ENCODE data around the gene ASAP2. TPM values are rescaled to one million over a fixed set of nuclear protein-coding genes. Genes with fewer than 3 reads are reported as not detected.
A peak's percentile ranks its signal among the peaks of the same experiment; 100 is the strongest.

Gene ASAP2
- total RNA-seq, 1 donor from 2014 or later, result 10.1 TPM

- ATAC-seq (no peak), DNase-seq (no peak)
- intact Hi-C loops (cut with micrococcal nuclease), result no loop called here
These were observed 20.1 kb downstream of the ASAP2 start for GRCh38 chr2:9226458-9227380.

DNA sequence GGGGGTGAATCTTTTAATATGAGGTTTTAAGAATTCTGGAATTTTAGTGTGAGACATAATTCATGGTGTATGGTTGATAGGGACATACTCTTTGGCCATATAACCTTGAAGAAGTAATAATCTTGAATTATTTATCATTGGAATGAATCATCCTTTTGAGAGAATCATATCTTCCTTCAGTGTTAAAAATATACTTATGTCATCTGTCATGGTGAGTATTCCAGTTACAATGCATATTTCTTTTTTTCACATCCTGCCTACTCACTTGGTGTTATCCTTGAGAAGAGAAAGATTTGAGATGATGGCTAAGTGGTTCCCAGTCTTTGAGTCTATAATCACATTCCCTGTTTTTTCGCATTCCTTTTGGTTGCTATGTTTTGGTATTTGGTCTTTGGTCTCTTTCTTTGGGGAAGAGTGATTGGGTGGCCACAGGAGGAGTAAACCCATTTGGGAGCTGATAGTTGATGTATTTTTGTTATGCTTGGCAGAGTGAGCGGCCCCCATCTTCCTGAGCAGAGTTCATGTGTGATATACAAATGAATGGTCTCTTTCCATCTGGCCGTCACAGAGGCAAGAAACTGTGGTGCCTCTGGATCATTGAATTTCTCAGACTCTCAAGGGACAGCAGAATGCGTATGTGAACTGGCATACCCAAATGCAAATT lies 21.6 kb downstream of the ASAP2 start:
- intact Hi-C loops (cut with micrococcal nuclease), result no loop called here
- ATAC-seq, result peak; percentile 24

GRCh38 chr2:9228781-9229469 lies 22.3 kb downstream of the ASAP2 start:
- ATAC-seq (no peak), DNase-seq (no peak)
- intact Hi-C loops (cut with micrococcal nuclease), result no loop called here

More for the DNA sequence above, 21.6 kb downstream of the ASAP2 start:
- DNase-seq, result no peak

- no peak for ATAC-seq
- intact Hi-C loops (cut with micrococcal nuclease), result no loop called here
- DNase-seq, result no peak
These were observed 22.8 kb downstream of the ASAP2 start for GRCh38 chr2:9229470-9229820.

- intact Hi-C loops (cut with micrococcal nuclease), result no loop called here
- DNase-seq, result peak; percentile 79
- peak; percentile 80 for ATAC-seq
These were observed 23.6 kb downstream of the ASAP2 start for GRCh38 chr2:9230051-9230802.

DNA sequence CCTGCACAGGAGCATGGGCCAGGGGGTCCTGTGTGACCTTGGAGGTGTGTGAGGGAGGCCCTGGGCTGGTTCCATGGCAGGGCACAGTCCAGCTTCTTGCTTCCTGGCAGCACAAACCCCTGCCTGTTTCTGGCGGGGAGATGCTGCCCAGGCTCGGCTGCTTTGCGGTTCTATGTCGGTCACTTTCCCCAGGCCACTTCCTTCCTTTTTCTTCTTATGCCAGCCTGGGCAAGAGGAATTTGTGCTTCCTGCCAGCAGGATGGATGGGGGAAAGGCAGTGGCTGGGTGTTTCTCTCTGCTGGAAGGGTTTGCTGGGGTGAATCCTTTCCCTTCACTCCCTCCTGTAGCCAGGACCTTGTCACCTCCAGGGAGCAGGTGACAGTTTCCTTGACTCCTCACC lies 24.3 kb downstream of the ASAP2 start:
- intact Hi-C loops (cut with micrococcal nuclease), result no loop called here
- no peak for DNase-seq
- no peak for ATAC-seq

GRCh38 chr2:9231291-9232165 lies 24.9 kb downstream of the ASAP2 start:
- no peak for ATAC-seq
- no peak for DNase-seq
- intact Hi-C loops (cut with micrococcal nuclease), result no loop called here

- intact Hi-C loops (cut with micrococcal nuclease), result no loop called here
- ATAC-seq, result no peak
- DNase-seq, result no peak
These were observed 25.5 kb downstream of the ASAP2 start for GRCh38 chr2:9232166-9232479.

GRCh38 chr2:9232886-9233285 lies 26.3 kb downstream of the ASAP2 start:
- intact Hi-C loops (cut with micrococcal nuclease), result no loop called here
- DNase-seq (no peak), ATAC-seq (no peak)

- intact Hi-C loops (cut with micrococcal nuclease), result no loop called here
- ATAC-seq (peak; percentile 13), DNase-seq (no peak)
These were observed 28.1 kb downstream of the ASAP2 start for GRCh38 chr2:9234680-9235146.

DNA sequence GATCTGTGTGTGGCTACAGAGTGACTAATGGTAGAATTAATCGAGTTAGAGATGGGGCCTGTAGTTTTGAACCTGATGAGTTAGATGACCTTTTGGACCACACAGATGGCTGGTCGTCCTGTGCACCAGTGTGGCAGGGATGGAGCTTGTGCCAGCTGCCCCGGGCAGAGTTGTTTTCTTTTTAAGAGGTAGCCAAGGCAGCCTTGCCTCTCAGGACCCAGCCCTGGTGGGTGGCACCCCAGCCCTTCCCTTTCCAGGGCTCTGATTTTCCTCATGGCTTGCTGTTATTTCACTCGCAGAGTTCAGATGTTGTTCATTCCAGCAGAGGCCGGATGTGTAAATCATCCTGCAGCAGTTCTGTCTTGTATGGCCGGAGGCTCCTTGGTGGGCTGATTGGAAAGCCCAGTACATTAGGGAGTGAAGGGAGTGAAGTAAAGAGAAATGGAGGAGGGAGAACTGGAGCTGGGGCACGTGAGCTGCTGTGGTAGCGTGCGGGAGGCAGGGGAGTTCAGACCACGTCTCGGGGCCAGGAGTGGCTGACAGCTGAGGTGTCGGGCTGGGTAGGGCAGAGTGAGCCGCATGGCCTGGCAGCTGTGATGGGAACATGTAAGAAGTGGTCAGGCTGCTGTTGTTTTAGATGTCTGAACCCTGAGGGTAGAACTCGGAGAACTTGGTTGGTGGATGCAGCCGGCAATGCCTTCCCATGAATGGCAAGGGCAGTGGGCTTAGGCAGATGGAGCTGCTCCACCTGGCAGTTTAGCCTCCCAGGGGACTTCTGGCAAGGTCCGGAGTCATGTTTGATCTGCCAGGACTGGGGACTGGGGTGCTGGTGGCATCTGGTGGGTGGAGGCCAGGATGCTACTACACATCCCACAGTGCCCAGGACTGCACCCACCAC lies 28.8 kb downstream of the ASAP2 start:
- intact Hi-C loops (cut with micrococcal nuclease), result no loop called here
- DNase-seq (no peak), ATAC-seq (peak; percentile 21)

DNA sequence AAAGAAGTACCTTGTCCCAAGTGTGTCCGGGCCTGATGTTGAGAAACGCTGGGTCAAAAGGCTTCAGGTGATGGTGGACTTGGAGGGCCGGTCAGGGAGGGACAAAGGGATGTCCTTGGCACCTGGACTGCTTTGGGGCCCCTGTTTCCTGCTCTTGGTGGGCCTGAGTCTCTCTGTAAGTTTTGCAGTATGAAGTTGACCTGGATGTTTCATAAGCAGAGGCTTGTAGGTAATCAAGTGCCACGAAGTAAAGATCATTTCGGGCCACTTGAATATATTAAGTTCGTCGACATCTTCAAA lies 29.4 kb downstream of the ASAP2 start:
- ATAC-seq (no peak), DNase-seq (no peak)
- intact Hi-C loops (cut with micrococcal nuclease), result no loop called here

DNA sequence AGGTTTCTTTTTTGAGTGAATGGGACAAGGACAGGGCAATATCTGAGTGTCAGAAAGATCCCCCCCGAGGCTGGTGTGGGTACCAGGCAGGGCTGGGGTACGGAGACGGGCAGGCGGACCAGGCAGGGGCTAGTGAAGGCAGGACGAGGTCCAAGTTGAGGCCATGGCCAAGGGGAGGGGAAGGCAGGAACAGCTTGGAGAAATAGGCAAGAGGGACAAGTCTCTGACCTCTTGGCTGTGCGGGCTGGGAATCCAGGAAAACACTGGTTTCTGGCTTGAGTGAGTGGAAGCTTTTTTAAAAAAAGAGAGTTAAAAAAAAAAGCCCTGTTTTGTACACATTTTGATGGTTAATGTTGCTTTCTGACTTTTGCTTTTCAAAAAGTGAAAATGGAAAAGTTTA lies 30.3 kb downstream of the ASAP2 start:
- intact Hi-C loops (cut with micrococcal nuclease), result no loop called here
- DNase-seq (no peak), ATAC-seq (peak; percentile 62)

GRCh38 chr2:9237831-9238230 lies 31.2 kb downstream of the ASAP2 start:
- intact Hi-C loops (cut with micrococcal nuclease), result no loop called here
- ATAC-seq, result no peak
- DNase-seq, result no peak

DNA sequence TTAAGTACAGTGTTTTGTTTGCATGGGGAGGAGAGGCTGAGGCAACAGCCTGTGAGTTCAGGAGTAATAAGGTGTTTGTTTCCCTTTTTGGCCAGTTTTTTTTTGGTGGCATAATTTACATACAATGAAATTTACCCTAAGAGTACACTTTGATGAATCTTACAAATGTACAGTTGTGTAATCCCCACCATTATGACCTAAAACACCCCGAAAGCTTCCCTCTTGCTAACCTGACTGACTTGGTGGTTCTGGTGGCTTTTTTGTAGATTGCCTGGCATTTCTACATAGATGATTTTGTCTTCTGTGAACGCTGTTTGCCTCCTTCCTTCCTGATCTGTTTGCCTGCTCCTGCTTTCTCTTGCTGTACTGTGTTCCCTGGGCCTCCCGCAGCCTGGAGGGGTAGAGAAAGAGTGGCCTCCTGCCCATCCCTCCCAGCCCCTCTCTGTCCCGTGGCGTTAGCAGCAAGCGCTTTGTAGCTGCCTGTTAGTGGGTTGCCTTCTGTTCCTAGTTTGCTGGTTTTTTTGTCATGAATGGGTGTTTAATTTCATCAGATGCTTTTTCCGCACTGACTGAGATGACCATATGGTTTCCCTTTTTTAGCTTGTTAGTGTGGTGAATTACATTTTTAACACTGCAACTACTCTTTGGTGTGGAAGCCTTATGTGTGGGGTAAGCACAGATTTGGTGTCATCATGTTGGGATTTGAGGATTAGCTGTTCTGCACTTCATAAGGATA lies 32.1 kb downstream of the ASAP2 start:
- ATAC-seq, result no peak
- no peak for DNase-seq
- intact Hi-C loops (cut with micrococcal nuclease), result no loop called here

DNA sequence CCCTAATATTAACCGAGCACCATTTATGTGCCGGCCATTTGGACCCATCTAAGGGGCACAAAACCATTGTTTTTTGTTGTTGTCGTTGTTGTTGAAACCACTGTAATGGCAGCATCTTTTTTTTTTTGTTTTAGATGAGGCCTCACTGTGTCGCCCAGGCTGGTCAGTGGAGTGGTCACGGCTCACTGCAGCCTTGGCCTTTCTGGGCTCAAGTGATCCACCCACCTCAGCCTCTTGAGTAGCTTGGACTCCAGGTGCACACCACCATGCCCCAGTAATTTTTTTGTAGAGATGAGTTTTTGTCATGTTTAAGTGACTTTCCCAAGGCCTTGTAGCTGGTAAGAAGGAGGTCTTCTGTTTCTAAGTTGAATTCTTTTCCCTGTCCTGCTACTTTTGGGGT lies 33.0 kb downstream of the ASAP2 start:
- intact Hi-C loops (cut with micrococcal nuclease), result no loop called here
- no peak for DNase-seq
- no peak for ATAC-seq

DNA sequence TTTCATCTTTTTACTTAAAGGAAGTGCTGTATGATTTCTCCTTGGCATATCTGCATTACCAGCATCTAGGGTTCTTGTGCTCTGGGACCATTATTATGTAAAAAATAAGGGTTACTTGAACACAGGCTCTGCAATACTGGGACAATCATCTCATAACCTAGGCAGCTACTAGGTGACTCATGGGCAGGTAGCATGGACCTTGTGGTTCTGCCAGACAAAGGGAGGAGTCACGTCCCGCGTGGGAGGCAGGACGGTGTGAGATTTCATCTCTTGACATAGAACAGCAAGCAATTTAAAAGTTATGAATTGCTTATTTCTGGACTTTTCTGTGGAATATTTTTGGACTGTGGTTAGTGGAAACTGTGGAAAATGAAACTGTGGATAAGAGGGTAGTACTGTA lies 34.1 kb downstream of the ASAP2 start:
- intact Hi-C loops (cut with micrococcal nuclease), result no loop called here
- DNase-seq (no peak), ATAC-seq (no peak)
